Left lung (tissue), 10 donors: ENCODE data around the gene OR2D2. TPM values are rescaled to one million over a fixed set of nuclear protein-coding genes. Genes with fewer than 3 reads are reported as not detected.
"Not testable (repeated sequence)": the region's sequence is repeated elsewhere in the genome, so short reads cannot be mapped to it uniquely, and the experiment has no call there.

ENCODE experiments used
- ATAC-seq: fragments of 200-7000 bp; cut with Tn5 transposase; one replicate; pipeline ENCODE4 v1.9.1; 2020; ENCODE audit warnings: moderate library complexity
- DNase-seq, 4 donors: peaks; one replicate each; pipeline ENCODE4 v3.0.0-alpha.2; 2013 to 2020
- H3K27ac ChIP-seq, 2 donors: fragments of 200-600 bp; sonication (generic) in 1 of 2; one replicate each; pipeline versions ENCODE4 v1.5.0 to v1.8.0; 2020 to 2021
- H3K27me3 ChIP-seq, 2 donors: fragments of 200-600 bp; sonication (generic) in 1 of 2; one replicate each; pipeline versions ENCODE4 v1.5.0 to v1.8.0; 2020 to 2021
- H3K36me3 ChIP-seq, 2 donors: fragments of 200-600 bp; sonication (generic) in 1 of 2; one replicate each; pipeline versions ENCODE4 v1.5.0 to v1.8.0; 2020 to 2021
- H3K4me1 ChIP-seq, 2 donors: fragments of 200-600 bp; one replicate each; pipeline ENCODE4 v1.8.0; 2021
- H3K4me3 ChIP-seq, 2 donors: fragments of 200-600 bp; sonication (generic) in 1 of 2; one replicate each; pipeline versions ENCODE4 v1.5.0 to v1.8.0; 2020 to 2021; ENCODE audit warnings: mild to moderate bottlenecking in 1 of 2
- H3K9me3 ChIP-seq, 2 donors: fragments of 200-600 bp; sonication (generic) in 1 of 2; one replicate each; pipeline versions ENCODE4 v1.5.0 to v1.8.0; 2020 to 2021
- CTCF ChIP-seq, 2 donors: fragments of 200-600 bp; sonication (generic) in 1 of 2; IDR thresholded peaks; one replicate each; pipeline versions ENCODE4 v1.5.0 to v1.8.0; 2021; ENCODE audit warnings: antibody characterized with exemption in 2 of 2
- intact Hi-C, 2 donors: fragments of 100-400 bp; cut with DNase I; formaldehyde crosslinking; loops; one replicate each; pipeline versions ENCODE4 v1.11.2 to v1.14.2; 2022
- polyA plus RNA-seq, 6 donors: library from polyadenylated mRNA; unstranded; fragments of 120-200 nt; gene quantifications; one replicate each; pipeline ENCODE4 v1.2.1, GENCODE V29; 2013; ENCODE audit not compliant: insufficient read length in 6 of 6
- total RNA-seq, 2 donors: library from RNA; stranded (reverse); fragmentation: NEBNext Ultra II Directional; extraction: Animal tissue kit (Norgen Biotek cat#: 25700); gene quantifications; one replicate each; pipeline ENCODE4 v1.2.1, GENCODE V29; 2021
- donor health status: DM: no; HTN: yes; CAD: no.
- donor health status: DM: no; HTN: no; CAD: no.

Gene OR2D2
- total and polyA plus RNA-seq, 8 donors: 0.24 TPM; not detected in 7

DNA sequence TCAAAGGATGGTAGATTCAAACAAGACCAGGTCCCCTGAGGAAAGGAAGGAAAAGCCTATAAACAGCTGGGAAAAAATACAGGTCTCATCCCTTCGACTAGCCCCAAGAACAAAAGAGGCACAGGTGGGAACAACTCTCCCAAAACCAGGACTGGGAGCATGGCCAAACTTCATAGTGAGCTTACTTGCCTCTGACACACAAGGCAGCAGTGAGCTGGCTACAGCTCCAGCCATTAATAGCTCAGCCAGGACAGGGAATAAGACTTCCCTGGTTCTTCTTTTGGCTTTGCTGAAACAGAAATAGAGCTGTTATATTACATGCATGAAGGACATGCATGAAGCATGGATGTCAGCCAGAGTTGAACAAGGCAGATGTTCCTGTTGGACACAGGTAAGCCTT, 29.3 kb downstream of the OR2D2 start, which contains the start of gene OR10A2:
Gene OR10A2 (plus strand): TSS at position 97 of the 400 bp plus-strand sequence. CDS start 6,698 bp downstream, outside the sequence.
- Histone ChIP-seq H3K9me3 (no peaks in the 10 kb centered on the region), H3K4me1 (no peaks in the 10 kb centered on the region), H3K27ac (no peak within 1 kb of the TSS), H3K36me3 (no peaks in the 10 kb centered on the region), H3K4me3 (no peak within 1 kb of the TSS), H3K27me3 (no peaks in the 10 kb centered on the region)
- intact Hi-C loops: no loop called here
- TF ChIP-seq CTCF (IDR thresholded peaks at IDR 0.05): no peak
- ATAC-seq: no peak
- no peak for DNase-seq

- Histone ChIP-seq H3K4me1 (no peaks in the 10 kb centered on the region), H3K9me3 (peaks cover 5 to 23% of the 10 kb centered on the region in 2 donors), H3K27me3 (no peaks in the 10 kb centered on the region), H3K36me3 (no peaks in the 10 kb centered on the region), H3K27ac (no peak overlapping the region), H3K4me3 (no peak overlapping the region)
- ATAC-seq: no peak
- intact Hi-C loops: no loop called here
- no peak for TF ChIP-seq CTCF (IDR thresholded peaks at IDR 0.05)
- DNase-seq: no peak
These were observed 35.4 kb downstream of the OR2D2 start for GRCh38 chr11:6856871-6857270.

GRCh38 chr11:6855971-6856541, 36.2 kb downstream of the OR2D2 start:
- no peaks in the 10 kb centered on the region for H3K4me1 ChIP-seq
- H3K27me3 ChIP-seq: no peaks in the 10 kb centered on the region
- TF ChIP-seq CTCF (IDR thresholded peaks at IDR 0.05): no peak
- peak in 1 of 4 donors; percentile 1 for DNase-seq
- intact Hi-C loops: no loop called here
- H3K27ac ChIP-seq: no peak overlapping the region
- no peak overlapping the region for H3K4me3 ChIP-seq
- H3K9me3 ChIP-seq: peaks cover 5 to 26% of the 10 kb centered on the region in 2 donors
- no peaks in the 10 kb centered on the region for H3K36me3 ChIP-seq
- ATAC-seq: no peak

- intact Hi-C loops, H3K4me3 ChIP-seq, H3K4me1 ChIP-seq, H3K36me3 ChIP-seq, DNase-seq, H3K27me3 ChIP-seq, ATAC-seq, H3K27ac ChIP-seq: not testable (repeated sequence)
- peaks cover 5 to 26% of the 10 kb centered on the region in 2 donors for H3K9me3 ChIP-seq
These were observed 37.5 kb downstream of the OR2D2 start for GRCh38 chr11:6854801-6855200.

DNA sequence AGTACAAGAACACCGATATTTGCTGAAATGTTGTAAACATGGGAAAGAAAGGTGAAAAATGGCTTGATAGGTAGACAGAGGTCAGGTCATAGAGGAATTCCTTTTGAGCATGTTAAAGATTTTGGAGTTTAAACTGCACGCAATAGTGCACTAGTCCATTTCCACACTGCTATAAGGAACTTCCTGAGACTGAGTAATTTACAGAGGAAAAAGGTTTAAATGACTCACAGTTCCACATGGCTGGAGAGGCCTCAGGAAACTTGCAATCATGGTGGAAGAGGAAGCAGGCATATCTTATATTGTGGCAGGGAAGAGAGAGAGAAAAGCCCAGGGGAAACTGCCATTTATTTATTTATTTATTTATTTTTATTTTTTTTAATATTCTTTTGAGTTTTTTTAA, 41.8 kb downstream of the OR2D2 start:
- Histone ChIP-seq H3K27ac (no peak overlapping the region), H3K36me3 (no peaks in the 10 kb centered on the region), H3K27me3 (no peaks in the 10 kb centered on the region), H3K4me1 (no peaks in the 10 kb centered on the region), H3K9me3 (peaks cover 5 to 26% of the 10 kb centered on the region in 2 donors), H3K4me3 (no peak overlapping the region)
- ATAC-seq: no peak
- intact Hi-C loops: no loop called here
- no peak for DNase-seq
- no peak for TF ChIP-seq CTCF (IDR thresholded peaks at IDR 0.05)

DNA sequence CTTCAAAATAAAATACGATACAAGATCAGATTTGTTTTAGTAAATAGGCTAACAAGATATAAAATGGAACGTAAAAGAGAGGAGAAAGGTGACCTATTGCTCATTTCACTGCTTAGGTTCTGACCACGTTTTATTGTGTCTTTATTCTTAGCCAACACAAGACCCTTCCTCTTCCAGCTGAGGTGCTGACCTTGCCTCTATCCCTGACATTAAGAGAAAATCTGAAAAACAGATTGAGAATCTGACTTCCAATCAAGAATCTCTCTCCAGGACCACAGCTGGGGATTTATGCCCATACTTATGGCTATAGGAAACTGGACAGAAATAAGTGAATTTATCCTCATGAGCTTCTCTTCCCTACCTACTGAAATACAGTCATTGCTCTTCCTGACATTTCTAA, 46.9 kb downstream of the OR2D2 start, which contains the start of gene OR10A5:
Gene OR10A5 (plus strand): TSS at position 301 of the 400 bp plus-strand sequence. CDS start 0 bp downstream, at position 301.
- no peak for TF ChIP-seq CTCF (IDR thresholded peaks at IDR 0.05)
- intact Hi-C loops: no loop called here
- H3K4me1 ChIP-seq: no peaks in the 10 kb centered on the region
- no peaks in the 10 kb centered on the region for H3K36me3 ChIP-seq
- no peak within 1 kb of the TSS for H3K27ac ChIP-seq
- peaks cover 0 to 2% of the 10 kb centered on the region in 2 donors for H3K9me3 ChIP-seq
- H3K4me3 ChIP-seq: no peak within 1 kb of the TSS
- ATAC-seq (no peak), DNase-seq (no peak)
- H3K27me3 ChIP-seq: no peaks in the 10 kb centered on the region
